IMR-90 (cell line): ENCODE data around the gene SYDE2. TPM values are rescaled to one million over a fixed set of nuclear protein-coding genes. Genes with fewer than 3 reads are reported as not detected.

Experiments used
- ATAC-seq: fragments of 200-7000 bp; cut with Tn5 transposase; 2 replicates; pipeline ENCODE4 v1.9.1; 2020; ENCODE audit warnings: low read depth, mild to moderate bottlenecking, moderate library complexity
- BruUV-seq: library from RNA; stranded (reverse); fragments of 400-500 nt; replicated peaks from 2 replicates; lab custom pipeline; 2021; lab: Mats Ljungman, UMichigan
- CTCF ChIA-PET: fragments of 300-600 bp; formaldehyde crosslinking; extraction: SDS; loops from one replicate; lab custom pipeline; 2021; ENCODE audit warnings: antibody characterized with exemption; lab: Yijun Ruan, JAX
- POLR2A ChIA-PET: fragments of 300-600 bp; sonication (Branson Sonifier 250); formaldehyde crosslinking; loops from one replicate; lab custom pipeline; 2022; ENCODE audit warnings: antibody characterized with exemption; ENCODE audit not compliant: unreplicated experiment; lab: Charles Lee
- DNase-seq: peaks from one replicate; pipeline ENCODE4 v3.0.0; 2013
- H2AFZ ChIP-seq: replicated peaks from 2 replicates; pipeline ENCODE3; 2013; ENCODE audit warnings: low read length, mild to moderate bottlenecking; ENCODE audit not compliant: poor library complexity
- H2AK5ac ChIP-seq: 2 replicates; pipeline ENCODE4 v1.6.1; 2013; ENCODE audit warnings: low read depth, low read length, inconsistent platforms
- H2AK9ac ChIP-seq: replicated peaks from 2 replicates; pipeline ENCODE3; 2013; ENCODE audit warnings: mild to moderate bottlenecking, low read depth, low read length, moderate library complexity; ENCODE audit not compliant: poor library complexity
- H2BK120ac ChIP-seq: 2 replicates; pipeline ENCODE4 v1.6.1; 2013; ENCODE audit warnings: low read depth, low read length, inconsistent platforms
- H2BK15ac ChIP-seq: 3 replicates; pipeline ENCODE4 v1.6.1; 2013; ENCODE audit warnings: low read depth, low read length, inconsistent platforms
- H2BK20ac ChIP-seq: 2 replicates; pipeline ENCODE4 v1.6.1; 2013; ENCODE audit warnings: low read depth, mild to moderate bottlenecking, inconsistent platforms, low read length, moderate library complexity
- H2BK5ac ChIP-seq: 2 replicates; pipeline ENCODE4 v1.6.1; 2013; ENCODE audit warnings: mild to moderate bottlenecking, low read depth, low read length, inconsistent platforms; ENCODE audit not compliant: poor library complexity, severe bottlenecking
- H3K14ac ChIP-seq: replicated peaks from 2 replicates; pipeline ENCODE4 v1.6.1; 2013; ENCODE audit warnings: low read depth, low read length, inconsistent platforms
- H3K18ac ChIP-seq: 2 replicates; pipeline ENCODE4 v1.6.1; 2013; ENCODE audit warnings: low read depth, low read length, control low read depth
- H3K23ac ChIP-seq: 2 replicates; pipeline ENCODE4 v1.6.1; 2013; ENCODE audit warnings: low read depth, low read length, inconsistent platforms
- H3K27ac ChIP-seq: 2 replicates; pipeline ENCODE4 v1.5.1; 2013; ENCODE audit warnings: mild to moderate bottlenecking, control low read depth, low read length; ENCODE audit not compliant: insufficient read depth
- H3K27me3 ChIP-seq: 2 replicates; pipeline ENCODE4 v1.6.1; 2013; ENCODE audit warnings: low read length; ENCODE audit not compliant: control insufficient read depth, insufficient read depth
- H3K36me3 ChIP-seq: 2 replicates; pipeline ENCODE4 v1.6.1; 2013; ENCODE audit warnings: low read length, mixed read lengths; ENCODE audit not compliant: control insufficient read depth, insufficient read depth
- H3K4ac ChIP-seq: 2 replicates; pipeline ENCODE4 v1.6.1; 2013; ENCODE audit warnings: low read depth, low read length, inconsistent platforms
- H3K4me1 ChIP-seq: 2 replicates; pipeline ENCODE4 v1.6.1; 2013; ENCODE audit warnings: low read length, mixed read lengths; ENCODE audit not compliant: control insufficient read depth, insufficient read depth
- H3K4me2 ChIP-seq: 2 replicates; pipeline ENCODE4 v1.6.1; 2013; ENCODE audit warnings: low read depth, mild to moderate bottlenecking, control low read depth, low read length, moderate library complexity
- H3K4me3 ChIP-seq: 2 replicates; pipeline ENCODE4 v1.5.1; 2013; ENCODE audit warnings: low read depth, mild to moderate bottlenecking, control low read depth, low read length, moderate library complexity; ENCODE audit not compliant: insufficient read depth
- H3K56ac ChIP-seq: 2 replicates; pipeline ENCODE4 v1.6.1; 2013; ENCODE audit warnings: low read length, inconsistent platforms; ENCODE audit not compliant: insufficient read depth; ENCODE audit errors: extremely low read depth
- H3K79me1 ChIP-seq, 2 experiments: 2 replicates each; pipeline ENCODE4 v1.6.1; 2013; ENCODE audit warnings: low read length in 2 of 2, inconsistent platforms in 1 of 2, low read depth in 1 of 2
- H3K9ac ChIP-seq: 2 replicates; pipeline ENCODE4 v1.6.1; 2013; ENCODE audit warnings: low read depth, low read length, control low read depth
- H3K9me1 ChIP-seq: 2 replicates; pipeline ENCODE4 v1.6.1; 2013; ENCODE audit warnings: low read length, inconsistent platforms; ENCODE audit not compliant: insufficient read depth
- H3K9me3 ChIP-seq: 2 replicates; pipeline ENCODE4 v1.6.1; 2013; ENCODE audit warnings: low read length; ENCODE audit not compliant: control insufficient read depth, insufficient read depth
- H4K20me1 ChIP-seq: 2 replicates; pipeline ENCODE4 v1.6.1; 2013; ENCODE audit warnings: low read length, inconsistent platforms; ENCODE audit not compliant: insufficient read depth
- H4K5ac ChIP-seq: 2 replicates; pipeline ENCODE4 v1.6.1; 2013; ENCODE audit warnings: mild to moderate bottlenecking, low read depth, low read length, control low read depth
- H4K8ac ChIP-seq, 2 experiments: 2 replicates each; pipeline ENCODE4 v1.6.1; 2013; ENCODE audit warnings: low read depth in 2 of 2, low read length in 2 of 2, control low read depth in 1 of 2, inconsistent platforms in 1 of 2
- H4K91ac ChIP-seq: 2 replicates; pipeline ENCODE4 v1.6.1; 2013; ENCODE audit warnings: low read depth, low read length, inconsistent platforms; ENCODE audit not compliant: insufficient read depth
- CEBPB ChIP-seq: IDR thresholded peaks from 2 replicates; pipeline ENCODE4 v1.6.1; 2012; ENCODE audit warnings: low read depth, low read length, improper control_type of control experiment
- MAZ ChIP-seq: IDR thresholded peaks from 2 replicates; pipeline ENCODE4 v1.6.1; 2012; ENCODE audit warnings: low read depth, mild to moderate bottlenecking, low read length, improper control_type of control experiment, moderate library complexity, borderline replicate concordance
- MXI1 ChIP-seq: IDR thresholded peaks from 2 replicates; pipeline ENCODE4 v1.6.1; 2012; ENCODE audit warnings: low read depth, mild to moderate bottlenecking, low read length, moderate library complexity, borderline replicate concordance
- POLR2A ChIP-seq: IDR thresholded peaks from 2 replicates; pipeline ENCODE4 v1.6.1; 2012; ENCODE audit warnings: mild to moderate bottlenecking, low read depth, low read length
- WGBS, 2 experiments: methylation state at CpG; one replicate each; pipeline versions ENCODE4 v1.1.5 to v1.1.7; 2013; ENCODE audit warnings: missing lambda C conversion rate in 2 of 2; ENCODE audit not compliant: insufficient read length in 1 of 2; ENCODE audit errors: extremely low coverage in 2 of 2; 5-methylcytosine and 5-hydroxymethylcytosine counted together
- dilution Hi-C: fragments of 300-500 bp; cut with HindIII; formaldehyde crosslinking; loops from one replicate; pipeline ENCODE4 v1.14.3; 2018; ENCODE audit warnings: low sequenced_read_pairs; ENCODE audit not compliant: unreplicated experiment
- in situ Hi-C: fragments of 300-500 bp; cut with MboI; formaldehyde crosslinking; loops from 3 replicates; pipeline ENCODE4 v1.14.3; 2019; ENCODE audit warnings: low sequenced_read_pairs, inconsistent platforms, mixed read lengths
- intact Hi-C: fragments of 100-400 bp; cut with micrococcal nuclease; formaldehyde crosslinking; loops from 2 replicates; pipeline ENCODE4 v1.10.0; 2022
- polyA plus RNA-seq, 3 experiments: library from polyadenylated mRNA; depleted of rRNA; stranded (reverse); fragments of >200 nt; gene quantifications; 2 replicates each; pipeline ENCODE4 v1.2.3, GENCODE V29; 2012; ENCODE audit warnings: low replicate concordance in 1 of 3
- total RNA-seq: library from RNA; depleted of rRNA; stranded (reverse); fragments of >200 nt; gene quantifications from 2 replicates; pipeline ENCODE4 v1.2.3, GENCODE V29; 2012

The SYDE2 gene
- total and polyA plus RNA-seq, 2 of the 4 experiments (the other 2 are of a cell fraction) = 1.8 to 10.0 TPM

- no peak overlapping the region for H3K4me2 ChIP-seq
- H3K14ac ChIP-seq = no peak overlapping the region
- H2BK15ac ChIP-seq = no peak overlapping the region
- H3K18ac ChIP-seq = no peak overlapping the region
- H4K5ac ChIP-seq = no peak overlapping the region
- DNase-seq = no peak
- H4K91ac ChIP-seq = no peak overlapping the region
- no peak overlapping the region for H3K56ac ChIP-seq
- no peaks in the 10 kb centered on the region for H3K27me3 ChIP-seq
- POLR2A ChIA-PET = no interaction called here
- H2AFZ ChIP-seq = no peak overlapping the region
- H3K9ac ChIP-seq = no peak overlapping the region
- in situ Hi-C loops = no loop called here
- H3K27ac ChIP-seq = no peak overlapping the region
- no peak for ATAC-seq
- peaks cover 10 to 15% of the 10 kb centered on the region in 2 experiments; a peak in 3 of 4 replicates for H3K79me1 ChIP-seq
- H2BK120ac ChIP-seq = no peak overlapping the region
- 89% methylated on average over 1 of the region's 1 CpG; no CpG with 5 or more reads in 1 of the 2 experiments for WGBS, 2 experiments
- intact Hi-C loops = no loop called here
- no peak overlapping the region for H2AK9ac ChIP-seq
- dilution Hi-C loops = no loop called here
- H4K8ac ChIP-seq = no peak overlapping the region
- no peak overlapping the region for H3K23ac ChIP-seq
- TF ChIP-seq POLR2A (no peak), MAZ (no peak), MXI1 (no peak), CEBPB (no peak)
- no peak overlapping the region for H3K4me3 ChIP-seq
- H3K9me1 ChIP-seq = peaks cover 3% of the 10 kb centered on the region; the same call in 1 of the 2 replicates
- no peaks in the 10 kb centered on the region for H3K4me1 ChIP-seq
- H3K9me3 ChIP-seq = no peaks in the 10 kb centered on the region
- no peak overlapping the region for H3K4ac ChIP-seq
- H2AK5ac ChIP-seq = no peak overlapping the region
- H4K20me1 ChIP-seq = peaks cover 3% of the 10 kb centered on the region; the same call in 1 of the 2 replicates
- CTCF ChIA-PET = no interaction called here
- peaks cover 14% of the 10 kb centered on the region for H3K36me3 ChIP-seq
- no peak overlapping the region for H2BK5ac ChIP-seq
- no peak overlapping the region for H2BK20ac ChIP-seq
- no TSS peak for BruUV-seq
Observed at GRCh38 chr1:85189120-85189519, 11.7 kb downstream of the SYDE2 start.
